SK-N-SH treated with all-trans-retinoic acid at 6 μM for 48 hours (cell line): ENCODE data around the gene TMEM147.

Experiments
- ATAC-seq: fragments of 200-7000 bp; cut with Tn5 transposase; 3 replicates; pipeline ENCODE4 v1.9.1; 2020; ENCODE audit warnings: mild to moderate bottlenecking, moderate library complexity
- ARNTL ChIP-seq: fragments of 450-650 bp; formaldehyde crosslinking; IDR thresholded peaks from 2 replicates; pipeline ENCODE4 v1.5.0; 2020; ENCODE audit warnings: low read depth, mild to moderate bottlenecking, moderate library complexity, borderline replicate concordance
- BACH2 ChIP-seq: fragments of 250-450 bp; sonication (Bioruptor Pico); IDR thresholded peaks from 2 replicates; pipeline ENCODE4 v1.9.0; 2021; ENCODE audit warnings: mild to moderate bottlenecking, borderline replicate concordance
- CREB5 ChIP-seq: fragments of 250-450 bp; sonication (Bioruptor Pico); IDR thresholded peaks from 2 replicates; pipeline ENCODE4 v1.5.1; 2020; ENCODE audit warnings: low read depth, mild to moderate bottlenecking, moderate library complexity
- CSDC2 ChIP-seq: fragments of 250-450 bp; sonication (Bioruptor Pico); IDR thresholded peaks from 2 replicates; pipeline ENCODE4 v1.5.0; 2020; ENCODE audit warnings: mild to moderate bottlenecking, moderate library complexity
- CSRNP3 ChIP-seq: fragments of 250-450 bp; sonication (Bioruptor Pico); IDR thresholded peaks from 2 replicates; pipeline ENCODE4 v1.5.1; 2021; ENCODE audit warnings: mild to moderate bottlenecking, moderate library complexity
- ESRRG ChIP-seq: fragments of 250-450 bp; sonication (Bioruptor Pico); IDR thresholded peaks from 2 replicates; pipeline ENCODE4 v1.6.1; 2021; ENCODE audit warnings: mild to moderate bottlenecking
- GLIS3 ChIP-seq: fragments of 250-450 bp; sonication (Bioruptor Pico); IDR thresholded peaks from 2 replicates; pipeline ENCODE4 v1.5.0; 2020; ENCODE audit warnings: mild to moderate bottlenecking, moderate library complexity
- OSR1 ChIP-seq: fragments of 250-450 bp; sonication (Bioruptor Pico); IDR thresholded peaks from 2 replicates; pipeline ENCODE4 v1.8.0; 2022; ENCODE audit warnings: moderate library complexity, mild to moderate bottlenecking, inconsistent platforms
- POU6F1 ChIP-seq: fragments of 250-450 bp; sonication (Bioruptor Pico); IDR thresholded peaks from 2 replicates; pipeline ENCODE4 v1.8.0; 2021; ENCODE audit warnings: low read depth, mild to moderate bottlenecking, moderate library complexity, borderline replicate concordance
- PPARA ChIP-seq: fragments of 250-450 bp; sonication (Bioruptor Pico); IDR thresholded peaks from 2 replicates; pipeline ENCODE4 v1.5.0; 2020; ENCODE audit warnings: mild to moderate bottlenecking, borderline replicate concordance
- RARB ChIP-seq: fragments of 250-450 bp; sonication (Bioruptor Pico); IDR thresholded peaks from 2 replicates; pipeline ENCODE4 v1.8.0; 2021; ENCODE audit warnings: mild to moderate bottlenecking, moderate library complexity
- SNAI2 ChIP-seq: fragments of 250-450 bp; sonication (Bioruptor Pico); IDR thresholded peaks from 2 replicates; pipeline ENCODE4 v1.5.0; 2020; ENCODE audit warnings: mild to moderate bottlenecking, moderate library complexity
- TCF4 ChIP-seq: fragments of 250-450 bp; sonication (Bioruptor Pico); IDR thresholded peaks from 2 replicates; pipeline ENCODE4 v1.8.0; 2021; ENCODE audit warnings: mild to moderate bottlenecking, moderate library complexity, borderline replicate concordance
- TOX ChIP-seq: fragments of 250-450 bp; sonication (Bioruptor Pico); IDR thresholded peaks from 2 replicates; pipeline ENCODE4 v1.8.0; 2021; ENCODE audit warnings: mild to moderate bottlenecking, moderate library complexity, borderline replicate concordance
- ZC3H10 ChIP-seq: fragments of 250-450 bp; sonication (Bioruptor Pico); IDR thresholded peaks from 2 replicates; pipeline ENCODE4 v1.5.1; 2021; ENCODE audit warnings: mild to moderate bottlenecking, moderate library complexity
- ZFP3 ChIP-seq: fragments of 250-450 bp; sonication (Bioruptor Pico); IDR thresholded peaks from 2 replicates; pipeline ENCODE4 v1.5.0; 2020; ENCODE audit warnings: mild to moderate bottlenecking, moderate library complexity
- ZFP30 ChIP-seq: fragments of 450-650 bp; formaldehyde crosslinking; IDR thresholded peaks from 2 replicates; pipeline ENCODE4 v1.5.0; 2022; ENCODE audit warnings: mild to moderate bottlenecking, moderate library complexity
- ZNF565 ChIP-seq: fragments of 450-650 bp; formaldehyde crosslinking; conservative IDR thresholded peaks from 2 replicates; pipeline ENCODE4 v1.5.0; 2020; ENCODE audit warnings: low read depth, mild to moderate bottlenecking, moderate library complexity
- ZNF8 ChIP-seq: fragments of 450-650 bp; formaldehyde crosslinking; IDR thresholded peaks from 2 replicates; pipeline ENCODE4 v1.5.0; 2020; ENCODE audit warnings: mild to moderate bottlenecking, moderate library complexity
- TF ChIP-seq, protein P1 (sequence below): fragments of 250-450 bp; sonication (Bioruptor Pico); IDR thresholded peaks from 2 replicates; pipeline ENCODE4 v1.8.0; 2020; ENCODE audit warnings: mild to moderate bottlenecking, moderate library complexity, borderline replicate concordance
- TF ChIP-seq, protein P2 (sequence below): fragments of 250-450 bp; sonication (Bioruptor Pico); IDR thresholded peaks from 2 replicates; pipeline ENCODE4 v1.5.0; 2020; ENCODE audit warnings: mild to moderate bottlenecking, moderate library complexity

Gene TMEM147

DNA sequence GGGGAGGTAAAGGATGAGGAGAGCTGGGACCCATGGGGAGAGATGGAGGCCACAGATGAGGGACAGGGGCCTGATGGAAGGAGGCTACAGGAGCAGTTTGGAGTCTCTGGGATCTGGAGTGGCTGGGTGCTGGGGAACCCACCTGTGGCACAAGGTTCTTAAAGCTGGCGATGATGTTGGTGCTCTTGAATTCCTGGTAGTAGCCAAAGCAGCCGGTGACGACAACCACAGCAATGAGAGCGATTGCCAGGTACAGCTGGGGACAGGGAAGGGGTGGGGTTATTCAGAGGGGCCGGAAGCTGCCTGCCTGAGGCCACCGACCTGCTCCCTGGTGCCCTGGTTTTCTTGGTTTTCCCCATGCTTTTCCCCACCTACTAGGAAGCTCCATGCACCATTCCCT is 15.3 kb downstream of the TMEM147 start:
- no peak for ATAC-seq
- no peak for TF ChIP-seq OSR1 (CRISPR knock-in tag)
- no peak for TF ChIP-seq RARB
- TF ChIP-seq, protein P1, sequence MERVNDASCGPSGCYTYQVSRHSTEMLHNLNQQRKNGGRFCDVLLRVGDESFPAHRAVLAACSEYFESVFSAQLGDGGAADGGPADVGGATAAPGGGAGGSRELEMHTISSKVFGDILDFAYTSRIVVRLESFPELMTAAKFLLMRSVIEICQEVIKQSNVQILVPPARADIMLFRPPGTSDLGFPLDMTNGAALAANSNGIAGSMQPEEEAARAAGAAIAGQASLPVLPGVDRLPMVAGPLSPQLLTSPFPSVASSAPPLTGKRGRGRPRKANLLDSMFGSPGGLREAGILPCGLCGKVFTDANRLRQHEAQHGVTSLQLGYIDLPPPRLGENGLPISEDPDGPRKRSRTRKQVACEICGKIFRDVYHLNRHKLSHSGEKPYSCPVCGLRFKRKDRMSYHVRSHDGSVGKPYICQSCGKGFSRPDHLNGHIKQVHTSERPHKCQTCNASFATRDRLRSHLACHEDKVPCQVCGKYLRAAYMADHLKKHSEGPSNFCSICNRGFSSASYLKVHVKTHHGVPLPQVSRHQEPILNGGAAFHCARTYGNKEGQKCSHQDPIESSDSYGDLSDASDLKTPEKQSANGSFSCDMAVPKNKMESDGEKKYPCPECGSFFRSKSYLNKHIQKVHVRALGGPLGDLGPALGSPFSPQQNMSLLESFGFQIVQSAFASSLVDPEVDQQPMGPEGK: no peak
- TF ChIP-seq CSDC2: no peak
- TF ChIP-seq GLIS3 (CRISPR knock-in tag): no peak
- TF ChIP-seq ZFP3 (CRISPR knock-in tag): no peak
- no peak for TF ChIP-seq ZNF8 (CRISPR knock-in tag)
- no peak for TF ChIP-seq BACH2
- TF ChIP-seq ZNF565 (CRISPR knock-in tag): no peak
- no peak for TF ChIP-seq TCF4
- no peak for TF ChIP-seq SNAI2 (CRISPR knock-in tag)
- no peak for TF ChIP-seq CREB5
- no peak for TF ChIP-seq CSRNP3 (CRISPR knock-in tag)
- no peak for TF ChIP-seq ARNTL (CRISPR knock-in tag)
- TF ChIP-seq ZC3H10: no peak
- no peak for TF ChIP-seq PPARA (CRISPR knock-in tag)
- TF ChIP-seq ESRRG (CRISPR knock-in tag): no peak
- TF ChIP-seq, protein P2, sequence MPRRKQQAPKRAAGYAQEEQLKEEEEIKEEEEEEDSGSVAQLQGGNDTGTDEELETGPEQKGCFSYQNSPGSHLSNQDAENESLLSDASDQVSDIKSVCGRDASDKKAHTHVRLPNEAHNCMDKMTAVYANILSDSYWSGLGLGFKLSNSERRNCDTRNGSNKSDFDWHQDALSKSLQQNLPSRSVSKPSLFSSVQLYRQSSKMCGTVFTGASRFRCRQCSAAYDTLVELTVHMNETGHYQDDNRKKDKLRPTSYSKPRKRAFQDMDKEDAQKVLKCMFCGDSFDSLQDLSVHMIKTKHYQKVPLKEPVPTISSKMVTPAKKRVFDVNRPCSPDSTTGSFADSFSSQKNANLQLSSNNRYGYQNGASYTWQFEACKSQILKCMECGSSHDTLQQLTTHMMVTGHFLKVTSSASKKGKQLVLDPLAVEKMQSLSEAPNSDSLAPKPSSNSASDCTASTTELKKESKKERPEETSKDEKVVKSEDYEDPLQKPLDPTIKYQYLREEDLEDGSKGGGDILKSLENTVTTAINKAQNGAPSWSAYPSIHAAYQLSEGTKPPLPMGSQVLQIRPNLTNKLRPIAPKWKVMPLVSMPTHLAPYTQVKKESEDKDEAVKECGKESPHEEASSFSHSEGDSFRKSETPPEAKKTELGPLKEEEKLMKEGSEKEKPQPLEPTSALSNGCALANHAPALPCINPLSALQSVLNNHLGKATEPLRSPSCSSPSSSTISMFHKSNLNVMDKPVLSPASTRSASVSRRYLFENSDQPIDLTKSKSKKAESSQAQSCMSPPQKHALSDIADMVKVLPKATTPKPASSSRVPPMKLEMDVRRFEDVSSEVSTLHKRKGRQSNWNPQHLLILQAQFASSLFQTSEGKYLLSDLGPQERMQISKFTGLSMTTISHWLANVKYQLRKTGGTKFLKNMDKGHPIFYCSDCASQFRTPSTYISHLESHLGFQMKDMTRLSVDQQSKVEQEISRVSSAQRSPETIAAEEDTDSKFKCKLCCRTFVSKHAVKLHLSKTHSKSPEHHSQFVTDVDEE (CRISPR knock-in tag): no peak

DNA sequence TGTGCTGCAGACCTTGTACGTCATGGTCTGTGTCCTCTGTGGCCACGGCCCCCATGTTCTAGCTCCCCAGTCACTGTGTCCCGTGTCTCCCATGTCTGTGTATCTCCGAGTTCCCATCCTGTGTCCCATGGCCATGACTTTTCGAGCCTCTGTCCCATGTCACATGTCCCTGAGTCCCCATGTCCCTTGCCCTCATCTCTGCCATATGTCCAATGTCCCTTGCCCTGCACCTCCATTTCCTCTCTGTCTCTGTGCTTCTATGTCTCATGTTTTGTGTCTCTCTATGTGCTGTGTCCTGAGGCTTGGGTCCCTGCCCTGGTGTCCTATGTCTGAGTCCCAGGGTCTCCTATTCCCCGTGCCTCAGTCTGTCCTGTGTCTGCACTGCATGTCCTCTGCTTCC is 16.0 kb downstream of the TMEM147 start:
- TF ChIP-seq ZC3H10: no peak
- TF ChIP-seq RARB: no peak
- TF ChIP-seq GLIS3 (CRISPR knock-in tag): no peak
- TF ChIP-seq ESRRG (CRISPR knock-in tag): no peak
- TF ChIP-seq, protein P1: no peak
- TF ChIP-seq BACH2: no peak
- no peak for TF ChIP-seq ZFP3 (CRISPR knock-in tag)
- no peak for TF ChIP-seq POU6F1
- no peak for TF ChIP-seq SNAI2 (CRISPR knock-in tag)
- TF ChIP-seq, protein P2 (CRISPR knock-in tag): no peak
- no peak for TF ChIP-seq CREB5
- TF ChIP-seq ZFP30 (CRISPR knock-in tag): no peak
- TF ChIP-seq PPARA (CRISPR knock-in tag): no peak
- TF ChIP-seq TOX (CRISPR knock-in tag): no peak
- ATAC-seq: no peak
